ENCODE data around the gene SPATA6L.

SPATA6L gene

GRCh38 chr9:4548811-4549725 lies 117.2 kb downstream of the SPATA6L start:
- no peak for DNase-seq (ENCODE audit: low read depth)

All from stromal cell of bone marrow (primary cell).